T1000 (cell line): Measurements from ENCODE around the gene ADAM17.

Source experiments
- DNase-seq: peaks from one replicate; lab custom pipeline; 2025; ENCODE audit warnings: mixed read lengths; lab: John Stamatoyannopoulos, UW

The ADAM17 gene

DNA sequence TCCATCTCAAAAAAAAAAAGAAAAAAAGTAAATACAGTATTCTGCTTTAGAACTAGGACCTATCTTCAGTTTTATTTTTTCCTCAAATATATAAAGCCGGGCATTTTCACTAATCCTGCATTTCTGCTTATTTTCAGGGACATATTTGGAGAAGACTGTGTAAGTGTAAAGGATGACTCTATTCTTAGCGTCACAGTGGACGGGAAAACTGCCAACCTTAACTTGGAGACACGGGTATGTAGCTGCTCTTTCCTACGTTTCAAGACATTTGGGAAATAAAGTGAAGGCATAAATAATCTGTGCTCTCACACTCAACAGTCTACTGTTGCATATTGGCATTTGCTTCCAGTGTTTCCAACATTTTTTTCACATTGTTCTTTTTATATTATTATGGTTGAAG is 84.4 kb downstream of the ADAM17 start:
- no peak for DNase-seq

DNA sequence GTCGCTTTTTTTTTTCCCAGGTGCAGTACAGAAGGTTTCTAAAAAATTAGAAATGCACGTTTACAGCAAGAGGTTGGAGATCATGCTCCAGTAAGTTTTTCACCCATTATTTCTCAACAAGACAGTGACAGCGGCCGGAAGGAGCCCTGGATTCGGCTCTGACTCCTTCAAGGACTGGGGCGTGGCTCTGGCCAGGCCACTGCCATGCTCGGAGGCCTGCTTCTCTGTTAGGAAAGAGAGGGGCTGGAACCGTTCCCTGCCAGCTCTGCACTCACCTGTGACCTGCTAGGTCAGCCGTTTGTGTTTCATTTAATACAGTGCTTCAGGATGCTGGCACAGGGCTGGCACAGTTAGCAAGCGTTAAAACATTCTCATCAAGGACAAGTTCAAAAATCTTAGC is 87.9 kb downstream of the ADAM17 start:
- no peak for DNase-seq

DNA sequence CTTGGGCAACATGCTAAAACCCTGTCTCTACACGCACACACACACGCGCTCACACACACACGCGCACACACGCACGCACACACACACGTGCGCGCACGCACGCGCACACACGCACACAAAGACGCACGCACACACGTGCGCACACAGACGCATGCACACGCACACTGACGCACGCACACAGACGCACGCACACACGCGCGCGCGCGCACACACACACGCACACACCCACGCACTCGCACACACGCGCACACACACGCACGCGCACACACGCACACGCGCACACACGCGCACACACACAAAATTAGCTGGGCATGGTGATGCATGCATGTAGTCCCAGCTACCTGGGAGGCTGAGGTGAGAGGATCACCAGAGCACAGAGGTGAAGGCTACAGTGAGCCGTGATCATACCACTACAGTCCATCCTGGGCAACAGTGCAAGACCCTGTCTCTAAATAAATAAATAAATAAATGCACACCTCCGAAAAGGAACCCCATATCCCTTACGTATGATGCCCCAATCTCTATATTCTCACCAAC is 89.4 kb downstream of the ADAM17 start:
- no peak for DNase-seq

DNA sequence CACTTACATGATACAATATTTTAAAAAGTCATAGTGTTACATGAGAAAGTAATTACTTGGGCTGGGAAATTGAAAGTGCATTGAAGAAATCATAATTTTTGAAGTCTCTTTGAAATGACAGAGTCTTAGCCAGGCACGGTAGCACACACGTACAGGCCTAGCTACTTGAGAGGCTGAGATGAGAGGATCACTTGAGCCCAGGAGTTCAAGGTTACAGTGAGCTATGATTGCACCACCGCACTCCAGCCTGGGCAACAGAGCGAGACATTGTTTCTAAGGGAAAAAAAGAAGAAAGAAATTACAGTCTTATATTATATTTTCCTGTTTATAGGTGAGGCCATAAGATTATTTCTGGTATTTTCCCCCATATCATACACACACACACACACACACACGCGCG is 90.5 kb downstream of the ADAM17 start:
- no peak for DNase-seq

DNA sequence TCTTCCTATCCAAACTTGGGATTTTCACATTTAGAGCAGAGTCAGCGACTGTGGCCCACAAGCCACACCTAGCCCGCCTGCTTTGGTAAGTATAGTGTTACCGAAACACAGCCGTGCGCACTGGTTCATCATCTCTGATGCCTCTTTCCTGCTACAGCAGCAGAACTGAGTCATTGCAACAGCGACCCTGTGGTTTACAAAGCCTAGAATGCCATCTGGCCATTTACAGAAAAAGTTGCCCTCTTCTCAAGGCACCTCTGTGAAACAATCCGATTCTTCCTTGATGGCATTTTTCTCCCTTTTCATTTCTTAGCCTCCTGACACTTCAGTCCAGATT is 92.0 kb downstream of the ADAM17 start:
- DNase-seq: no peak

DNA sequence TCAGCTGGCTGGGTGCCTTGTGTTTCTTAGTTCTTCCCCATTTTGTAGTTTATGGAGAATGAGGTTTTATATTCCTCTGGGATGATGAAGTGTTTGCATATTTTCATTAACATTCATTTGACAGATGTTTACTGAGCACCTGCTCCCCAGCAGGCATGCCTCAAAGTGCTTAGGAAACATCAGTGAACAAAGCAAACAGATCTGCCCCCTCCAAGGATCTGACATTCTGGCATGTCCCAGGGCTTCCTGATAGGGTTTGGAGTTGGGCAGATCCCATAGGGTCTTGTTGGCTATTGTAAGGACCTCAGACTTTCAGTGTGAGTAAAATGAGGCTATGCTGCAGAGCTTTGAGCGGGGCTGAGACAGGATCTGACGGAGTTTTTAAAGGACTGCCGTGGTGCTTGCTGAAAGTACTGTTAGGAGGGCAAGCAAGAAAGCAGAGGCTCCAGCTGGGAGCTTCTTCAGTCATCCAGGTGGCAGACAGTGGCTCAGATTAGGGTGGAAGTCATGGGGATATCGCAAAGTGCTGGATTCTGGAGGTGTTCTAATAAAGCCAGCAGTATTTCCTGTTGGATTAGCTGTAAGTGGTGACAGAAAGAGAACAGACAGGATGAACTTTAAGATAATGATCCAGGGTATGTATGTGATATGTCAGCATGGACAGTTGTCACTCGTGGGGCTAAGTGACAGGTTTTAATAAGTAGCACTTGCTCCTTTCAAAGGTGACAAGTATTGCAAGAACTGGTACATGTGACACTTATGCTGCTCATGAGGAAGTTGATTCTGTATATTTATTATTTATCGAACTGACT is 92.5 kb downstream of the ADAM17 start:
- DNase-seq: no peak

DNA sequence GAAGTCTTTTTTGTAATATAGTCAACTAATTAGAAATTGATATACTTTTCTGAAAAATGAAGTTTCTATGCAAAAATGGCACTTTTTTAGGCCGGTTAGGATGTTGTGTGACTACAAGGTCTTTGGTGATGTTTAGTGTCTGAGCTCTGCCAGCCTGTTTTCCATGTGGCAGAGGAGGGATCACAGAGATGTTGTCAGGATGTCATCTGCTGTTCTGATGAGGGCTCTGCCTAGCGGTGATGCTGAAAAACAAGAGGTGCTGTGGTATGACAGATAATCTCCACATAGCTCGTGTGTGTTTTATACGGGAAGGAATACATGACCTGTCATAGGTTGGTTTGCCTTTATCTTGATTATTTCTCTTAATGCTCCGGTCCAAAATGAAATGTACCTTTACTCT is 93.3 kb downstream of the ADAM17 start:
- DNase-seq: no peak

DNA sequence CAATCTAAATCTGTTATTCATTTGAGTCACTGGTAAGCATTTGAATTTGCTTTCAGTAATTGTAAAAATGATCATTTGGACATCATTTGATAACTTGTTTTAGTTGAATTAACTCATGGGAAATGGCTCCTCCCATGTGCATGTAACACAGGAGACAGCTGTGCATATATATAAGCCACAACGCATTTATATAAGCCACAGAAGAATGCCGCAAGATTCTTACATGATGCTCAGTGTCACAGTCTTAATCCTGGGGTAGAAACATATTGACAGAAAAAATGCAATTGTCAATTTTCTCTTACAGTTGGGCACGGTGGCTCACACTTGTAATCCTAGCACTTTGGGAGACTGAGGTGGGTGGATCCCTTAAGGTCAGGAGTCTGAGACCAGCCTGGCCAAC is 94.6 kb downstream of the ADAM17 start:
- no peak for DNase-seq

DNA sequence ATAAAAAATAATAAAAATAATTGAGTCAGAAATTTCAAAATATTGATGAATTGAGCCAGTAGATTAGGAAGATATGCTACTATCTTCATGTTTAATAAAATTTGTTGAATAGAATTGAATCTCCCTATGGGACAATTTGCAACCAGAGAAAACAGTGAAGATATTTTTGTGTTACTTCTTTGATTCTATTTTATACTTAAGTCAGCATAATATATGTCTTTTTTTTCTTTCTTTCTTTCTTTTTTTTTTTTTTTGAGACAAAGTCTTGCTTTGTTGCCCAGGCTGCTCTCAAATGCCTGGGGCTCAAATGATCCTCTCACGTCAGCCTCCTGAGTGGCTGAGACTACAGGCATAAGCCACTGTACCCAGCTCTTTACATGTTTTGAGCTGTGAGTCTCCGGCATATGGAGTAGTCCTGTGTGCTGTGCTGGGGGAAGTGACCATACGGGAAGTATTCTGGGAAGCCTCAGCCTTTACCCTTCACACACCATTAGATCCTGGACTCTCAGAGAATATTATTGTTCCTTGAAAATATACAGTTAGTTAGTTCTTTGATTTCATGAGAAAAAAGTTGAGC is 95.1 kb downstream of the ADAM17 start:
- no peak for DNase-seq

DNA sequence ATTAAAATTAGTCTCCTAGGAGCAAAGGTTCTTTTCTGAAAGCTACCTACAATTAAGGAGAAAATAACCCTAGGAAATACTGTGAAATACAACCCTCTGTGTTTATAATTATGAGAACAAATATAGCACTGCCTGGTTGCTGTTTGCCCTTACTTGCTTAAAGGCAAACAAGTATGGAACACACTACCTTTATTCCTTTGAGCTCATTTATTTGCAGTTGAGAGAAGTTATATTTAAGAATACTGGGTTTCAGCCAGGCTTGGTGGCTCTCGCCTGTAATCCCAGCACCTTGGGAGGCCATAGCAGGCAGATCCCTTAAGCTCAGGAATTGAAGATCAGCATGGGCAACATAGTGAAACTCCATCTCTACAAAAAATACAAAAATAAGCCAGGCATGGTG is 104.4 kb downstream of the ADAM17 start:
- no peak for DNase-seq

DNA sequence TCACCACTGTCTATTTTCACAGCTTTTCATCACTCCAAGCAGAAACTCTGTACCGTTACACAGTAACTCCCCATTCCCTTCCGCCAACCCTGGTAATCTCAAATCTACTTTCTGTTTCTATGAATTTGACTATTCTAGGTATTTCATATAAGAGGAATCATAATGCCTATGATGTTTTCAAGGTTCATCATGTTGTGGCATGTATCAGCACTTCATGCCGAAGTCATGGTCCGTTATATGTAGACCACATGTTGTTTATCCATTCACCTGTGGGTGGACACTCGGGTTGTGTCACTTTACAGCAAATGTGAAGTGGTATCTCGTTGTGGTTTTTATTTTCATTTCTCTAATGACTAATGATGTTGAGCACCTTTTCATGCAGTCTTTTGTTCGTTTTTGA is 110.5 kb downstream of the ADAM17 start:
- DNase-seq: no peak

DNA sequence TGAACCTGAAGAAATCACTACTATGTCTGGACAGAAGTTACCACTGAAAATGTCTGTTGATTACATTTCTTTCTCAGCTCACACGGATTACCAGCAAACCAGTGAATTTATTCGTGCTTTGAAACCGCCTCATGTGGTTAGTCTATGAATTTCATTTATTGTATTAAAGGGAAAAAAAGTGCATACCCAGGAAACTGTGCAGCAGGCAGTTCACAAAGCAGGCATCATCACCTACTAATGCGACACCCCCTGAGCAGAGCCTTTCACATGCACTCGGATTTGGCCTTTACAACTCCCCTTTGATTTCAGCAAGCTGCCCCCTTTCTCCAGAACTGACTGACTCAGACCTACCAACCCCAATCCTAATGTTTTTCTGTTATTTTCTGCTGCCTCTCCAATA is 112.1 kb downstream of the ADAM17 start:
- no peak for DNase-seq

DNA sequence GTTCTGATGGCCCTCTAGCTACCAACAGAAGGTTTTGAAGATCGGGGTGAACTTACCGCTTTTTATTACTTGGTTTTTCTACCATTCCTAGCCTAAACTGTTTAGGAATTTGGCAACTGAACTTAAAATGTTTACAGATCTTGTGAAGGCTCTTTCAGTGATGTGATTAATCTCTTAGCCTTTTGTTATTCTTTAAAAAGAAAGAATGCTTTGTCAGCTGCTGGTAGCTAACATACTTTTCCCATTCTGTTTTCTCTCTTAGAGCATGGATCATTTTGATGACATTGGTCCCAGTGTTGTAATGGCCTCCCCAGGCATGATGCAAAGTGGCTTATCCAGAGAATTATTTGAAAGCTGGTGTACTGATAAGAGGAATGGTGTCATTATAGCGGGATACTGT is 114.1 kb downstream of the ADAM17 start:
- DNase-seq: no peak

DNA sequence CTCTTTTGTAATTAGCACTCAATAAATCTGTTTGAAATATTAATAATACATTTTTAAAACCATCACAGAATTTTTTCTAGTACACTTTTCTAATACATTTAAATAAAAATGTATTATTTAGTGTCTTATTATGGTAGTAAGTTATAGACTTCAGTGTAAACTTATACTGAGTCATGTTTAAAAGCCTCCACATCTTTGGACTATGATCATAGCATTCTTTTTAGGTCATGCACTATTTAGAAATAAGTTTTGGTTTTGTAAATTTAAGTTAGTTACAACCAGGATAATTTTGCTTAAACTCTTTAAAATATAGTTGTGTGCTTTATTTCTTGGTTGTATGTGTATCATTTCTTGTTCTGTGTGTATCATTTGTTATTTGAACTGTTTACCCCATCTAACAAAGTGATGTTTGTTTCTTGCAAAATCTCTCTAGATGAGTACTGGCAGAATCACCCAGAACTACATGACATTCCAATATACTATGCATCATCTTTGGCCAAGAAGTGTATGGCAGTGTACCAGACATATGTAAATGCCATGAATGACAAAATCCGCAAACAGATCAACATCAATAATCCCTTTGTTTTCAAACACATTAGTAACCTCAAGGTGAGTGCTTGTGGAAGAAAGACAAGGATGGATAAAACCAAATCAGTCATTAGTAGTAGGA is 115.4 kb downstream of the ADAM17 start:
- DNase-seq: no peak

DNA sequence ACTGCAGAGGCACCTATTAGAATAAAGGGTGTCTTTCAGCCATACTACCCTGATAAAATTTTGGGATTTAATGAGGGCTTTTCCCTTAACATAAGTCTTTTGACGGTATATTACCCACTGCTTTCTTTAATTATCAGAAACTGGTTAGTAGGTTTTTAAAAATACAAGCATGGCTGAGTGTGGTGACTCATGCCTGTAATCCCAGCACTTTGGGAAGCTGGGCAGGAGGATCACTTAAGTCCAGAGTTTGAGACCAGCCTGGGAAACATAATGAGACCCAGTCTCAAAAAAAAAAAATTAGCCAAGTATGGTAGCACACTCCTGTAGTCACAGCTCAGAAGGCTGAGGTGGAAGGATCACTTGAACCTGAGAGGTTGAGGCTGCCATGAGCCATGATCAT is 116.1 kb downstream of the ADAM17 start:
- DNase-seq: no peak
